ENCODE data around the gene TSN.
A peak's percentile ranks its signal among the peaks of the same experiment; 100 is the strongest.

TSN gene

DNA sequence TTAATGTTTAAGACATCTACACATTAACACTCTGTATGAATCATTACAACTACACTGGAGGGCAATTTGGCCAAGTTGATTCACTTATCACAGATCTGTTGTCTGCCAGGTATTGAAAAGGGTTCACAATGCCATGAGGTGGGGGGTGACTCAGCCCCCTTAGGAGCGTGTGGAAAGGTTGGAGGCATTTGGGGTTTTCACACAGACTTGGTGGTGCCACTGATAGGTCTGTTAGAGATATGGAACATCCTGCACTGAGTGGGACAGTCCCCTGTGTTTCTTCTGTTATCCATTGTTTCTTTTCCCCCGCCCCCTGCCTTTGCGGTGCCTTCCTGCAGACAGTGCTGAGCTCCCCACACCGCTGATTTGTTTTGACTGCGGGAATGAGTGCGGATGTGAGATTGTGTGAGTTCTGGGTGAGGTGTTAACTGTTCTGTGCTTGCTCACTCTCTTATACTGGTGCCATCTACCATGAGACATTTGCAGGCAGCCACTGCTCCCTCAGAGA is 9.3 kb upstream of the TSN start:
- TF ChIP-seq, protein P1, sequence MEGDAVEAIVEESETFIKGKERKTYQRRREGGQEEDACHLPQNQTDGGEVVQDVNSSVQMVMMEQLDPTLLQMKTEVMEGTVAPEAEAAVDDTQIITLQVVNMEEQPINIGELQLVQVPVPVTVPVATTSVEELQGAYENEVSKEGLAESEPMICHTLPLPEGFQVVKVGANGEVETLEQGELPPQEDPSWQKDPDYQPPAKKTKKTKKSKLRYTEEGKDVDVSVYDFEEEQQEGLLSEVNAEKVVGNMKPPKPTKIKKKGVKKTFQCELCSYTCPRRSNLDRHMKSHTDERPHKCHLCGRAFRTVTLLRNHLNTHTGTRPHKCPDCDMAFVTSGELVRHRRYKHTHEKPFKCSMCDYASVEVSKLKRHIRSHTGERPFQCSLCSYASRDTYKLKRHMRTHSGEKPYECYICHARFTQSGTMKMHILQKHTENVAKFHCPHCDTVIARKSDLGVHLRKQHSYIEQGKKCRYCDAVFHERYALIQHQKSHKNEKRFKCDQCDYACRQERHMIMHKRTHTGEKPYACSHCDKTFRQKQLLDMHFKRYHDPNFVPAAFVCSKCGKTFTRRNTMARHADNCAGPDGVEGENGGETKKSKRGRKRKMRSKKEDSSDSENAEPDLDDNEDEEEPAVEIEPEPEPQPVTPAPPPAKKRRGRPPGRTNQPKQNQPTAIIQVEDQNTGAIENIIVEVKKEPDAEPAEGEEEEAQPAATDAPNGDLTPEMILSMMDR (IDR thresholded peaks at IDR 0.05; ENCODE audit: borderline replicate concordance, insufficient read depth, low read depth, low read length): no peak

DNA sequence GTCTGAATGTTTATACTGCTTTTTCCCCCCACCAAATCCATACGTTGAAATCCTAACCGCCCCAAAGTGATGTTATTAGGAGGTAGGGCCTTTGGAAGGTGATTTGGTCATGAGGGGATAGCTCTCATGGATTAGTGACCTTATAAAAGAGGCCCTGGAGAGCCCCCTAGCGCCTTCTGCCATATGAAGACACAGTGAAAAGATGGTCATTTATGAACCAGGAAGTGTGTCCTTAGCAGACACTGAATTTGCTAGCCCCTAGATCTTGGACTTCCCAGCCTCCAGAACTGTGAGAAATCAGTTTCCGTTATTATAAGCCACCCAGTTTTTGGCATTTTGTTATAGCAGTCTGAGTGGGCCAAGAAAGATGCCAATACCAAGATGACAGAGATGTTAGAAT is 7.2 kb upstream of the TSN start:
- no peak overlapping the region for H3K4me3 ChIP-seq (ENCODE audit: low read depth, low read length)
- TF ChIP-seq, protein P1 (IDR thresholded peaks at IDR 0.05; ENCODE audit: borderline replicate concordance, insufficient read depth, low read depth, low read length): peak; percentile 39; the same call in 1 of the 2 replicates

More for the DNA sequence above, 9.3 kb upstream of the TSN start:
- H3K4me3 ChIP-seq (ENCODE audit: low read depth, low read length): no peak overlapping the region

DNA sequence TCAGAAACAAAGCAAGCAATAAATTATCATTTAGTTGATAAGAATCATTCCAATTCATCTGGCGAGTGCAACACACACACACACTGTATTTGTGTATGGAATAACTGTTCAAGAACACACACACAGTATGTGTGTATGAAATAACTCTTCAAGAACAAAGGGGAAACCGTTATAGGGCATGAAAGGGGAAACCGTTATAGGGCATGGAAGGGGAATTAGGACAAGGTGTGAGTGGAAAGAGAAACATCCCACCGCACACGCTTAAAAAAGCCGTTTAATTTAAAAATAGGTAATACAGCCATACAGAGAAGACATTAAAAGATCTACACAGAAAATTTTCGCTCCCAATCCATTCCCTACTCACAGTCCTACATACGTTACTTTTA is 607 bp upstream of the TSN start:
- H3K4me3 ChIP-seq (ENCODE audit: low read depth, low read length): peak overlapping the region; percentile 53
- TF ChIP-seq, protein P1 (IDR thresholded peaks at IDR 0.05; ENCODE audit: borderline replicate concordance, insufficient read depth, low read depth, low read length): no peak

DNA sequence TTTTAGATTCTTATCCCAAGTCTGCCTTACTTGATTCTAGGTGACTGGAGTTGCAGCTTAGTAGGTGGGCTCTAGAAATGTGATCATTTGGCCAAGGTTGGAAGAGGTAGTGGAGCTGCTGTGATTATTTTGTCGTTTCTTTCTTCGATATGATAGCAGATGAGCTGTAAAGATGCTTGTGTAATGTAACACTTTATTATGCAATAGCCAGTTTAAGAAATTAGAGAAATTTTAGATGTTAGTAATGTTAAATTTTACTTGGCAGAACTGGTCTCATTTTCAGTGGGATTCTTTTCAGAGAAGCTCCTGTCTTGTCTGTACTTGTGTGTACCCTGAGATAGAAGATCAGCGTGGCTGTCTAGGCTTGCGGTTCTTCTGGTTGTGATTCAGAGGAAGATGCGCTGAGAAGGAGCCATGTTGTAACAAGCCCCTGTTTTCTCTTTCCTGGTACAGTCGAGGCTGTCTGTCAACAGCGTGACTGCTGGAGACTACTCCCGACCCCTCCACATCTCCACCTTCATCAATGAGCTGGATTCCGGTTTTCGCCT is 9.3 kb downstream of the TSN start:
- H3K4me3 ChIP-seq (ENCODE audit: low read depth, low read length): no peak overlapping the region
- TF ChIP-seq, protein P1 (IDR thresholded peaks at IDR 0.05; ENCODE audit: borderline replicate concordance, insufficient read depth, low read depth, low read length): no peak

- H3K4me3 ChIP-seq (ENCODE audit: low read depth, low read length): no peak overlapping the region
- TF ChIP-seq, protein P1 (IDR thresholded peaks at IDR 0.05; ENCODE audit: borderline replicate concordance, insufficient read depth, low read depth, low read length): no peak
Measured at GRCh38 chr2:121766624-121767023, 11.2 kb downstream of the TSN start.

DNA sequence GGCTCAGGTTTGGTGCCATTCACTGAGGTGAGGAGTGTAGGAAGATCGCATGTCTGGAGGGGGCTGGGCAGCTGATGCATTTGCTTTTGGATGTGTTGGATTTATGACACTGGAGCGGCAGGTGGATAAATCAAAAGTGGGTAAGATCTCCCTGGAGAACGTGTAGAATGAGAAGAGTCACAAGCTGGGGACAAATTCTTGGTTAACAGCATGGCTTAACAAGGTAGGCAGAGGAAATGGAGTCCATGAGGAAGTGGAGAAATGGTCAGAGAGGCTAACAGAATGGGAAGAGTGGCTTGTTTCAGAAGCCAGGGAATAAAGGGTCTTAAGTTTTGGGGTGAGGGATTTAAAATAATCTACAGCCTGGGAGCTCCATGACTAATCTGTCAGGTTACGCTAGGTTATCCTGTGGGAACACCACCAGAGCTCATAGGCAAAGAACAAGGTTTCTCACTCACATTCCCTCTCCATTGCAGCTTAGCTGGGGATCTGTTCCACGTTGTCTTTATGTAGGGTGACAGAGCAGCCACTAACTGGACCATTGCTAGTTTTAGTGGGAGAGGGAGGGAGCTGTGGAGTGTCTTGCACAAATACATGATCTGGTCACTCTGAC is 12.8 kb downstream of the TSN start:
- no peak overlapping the region for H3K4me3 ChIP-seq (ENCODE audit: low read depth, low read length)
- TF ChIP-seq, protein P1 (IDR thresholded peaks at IDR 0.05; ENCODE audit: borderline replicate concordance, insufficient read depth, low read depth, low read length): no peak

Data from GM12875 (cell line).